ENCODE measurements around the gene MIER2.
"Not testable (repeated sequence)": the region's sequence is repeated elsewhere in the genome, so short reads cannot be mapped to it uniquely, and the experiment has no call there.

Gene MIER2, protein sequence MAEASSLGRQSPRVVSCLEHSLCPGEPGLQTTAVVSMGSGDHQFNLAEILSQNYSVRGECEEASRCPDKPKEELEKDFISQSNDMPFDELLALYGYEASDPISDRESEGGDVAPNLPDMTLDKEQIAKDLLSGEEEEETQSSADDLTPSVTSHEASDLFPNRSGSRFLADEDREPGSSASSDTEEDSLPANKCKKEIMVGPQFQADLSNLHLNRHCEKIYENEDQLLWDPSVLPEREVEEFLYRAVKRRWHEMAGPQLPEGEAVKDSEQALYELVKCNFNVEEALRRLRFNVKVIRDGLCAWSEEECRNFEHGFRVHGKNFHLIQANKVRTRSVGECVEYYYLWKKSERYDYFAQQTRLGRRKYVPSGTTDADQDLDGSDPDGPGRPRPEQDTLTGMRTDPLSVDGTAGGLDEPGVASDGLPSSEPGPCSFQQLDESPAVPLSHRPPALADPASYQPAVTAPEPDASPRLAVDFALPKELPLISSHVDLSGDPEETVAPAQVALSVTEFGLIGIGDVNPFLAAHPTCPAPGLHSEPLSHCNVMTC

DNA sequence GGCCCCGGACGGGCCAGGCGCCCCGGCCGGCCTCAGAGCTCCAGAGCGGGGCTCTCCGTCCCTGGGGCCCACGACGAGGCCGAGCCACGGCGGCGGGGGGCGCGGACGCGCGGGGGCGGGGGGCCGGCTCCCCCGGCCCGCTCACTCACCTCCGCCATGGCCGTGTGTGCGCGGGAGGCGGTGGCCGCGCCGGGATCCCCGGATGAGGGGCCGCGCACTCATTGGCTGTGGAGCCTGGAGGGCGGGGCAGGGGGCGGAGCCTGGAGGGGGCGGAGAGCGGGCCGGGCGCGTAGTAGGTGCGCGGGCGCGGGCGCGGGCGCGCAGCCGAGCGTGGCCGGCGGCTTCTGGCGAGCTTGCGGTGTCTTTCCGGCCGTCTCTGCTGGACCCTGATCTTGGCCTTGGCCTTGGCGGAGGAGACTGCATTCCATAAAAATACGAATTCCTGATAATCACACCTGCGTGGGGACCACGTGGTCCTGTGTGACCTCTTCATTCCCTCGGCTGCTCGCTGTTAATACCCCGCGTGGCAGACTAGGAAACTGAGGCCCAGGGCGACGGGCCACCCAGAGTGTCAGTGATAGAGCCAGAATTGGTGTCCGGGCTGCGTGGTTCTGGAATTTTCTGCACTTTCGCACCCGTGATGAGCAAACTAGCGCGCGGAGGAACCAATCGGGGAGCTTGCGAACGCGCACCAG is at the start of gene MIER2:
MIER2 (minus strand) TSS at position 172 of the 695 bp plus-strand sequence; CDS start at position 158, 14 bp downstream.
- DNase-seq (ENCODE audit: low read depth in 2 of 3, low spot score in 1 of 3), result peak; percentile 78 to 92 (median 84)

DNA sequence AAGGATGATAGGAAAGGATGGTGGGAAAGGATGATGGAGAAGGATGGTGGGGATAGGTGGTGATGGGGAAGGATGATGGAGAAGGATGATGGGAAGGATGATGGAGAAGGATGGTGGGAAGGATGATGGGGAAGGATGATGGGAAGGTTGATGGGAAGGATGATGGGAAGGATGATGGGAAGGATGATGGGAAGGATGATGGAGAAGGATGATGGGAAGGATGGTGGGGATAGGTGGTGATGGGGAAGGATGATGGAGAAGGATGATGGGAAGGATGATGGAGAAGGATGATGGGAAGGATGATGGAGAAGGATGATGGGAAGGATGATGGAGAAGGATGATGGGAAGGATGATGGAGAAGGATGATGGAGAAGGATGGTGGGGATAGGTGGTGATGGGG is 49.0 kb upstream of the MIER2 start:
- not testable (repeated sequence) for DNase-seq (ENCODE audit: low read depth in 2 of 3, low spot score in 1 of 3)

DNA sequence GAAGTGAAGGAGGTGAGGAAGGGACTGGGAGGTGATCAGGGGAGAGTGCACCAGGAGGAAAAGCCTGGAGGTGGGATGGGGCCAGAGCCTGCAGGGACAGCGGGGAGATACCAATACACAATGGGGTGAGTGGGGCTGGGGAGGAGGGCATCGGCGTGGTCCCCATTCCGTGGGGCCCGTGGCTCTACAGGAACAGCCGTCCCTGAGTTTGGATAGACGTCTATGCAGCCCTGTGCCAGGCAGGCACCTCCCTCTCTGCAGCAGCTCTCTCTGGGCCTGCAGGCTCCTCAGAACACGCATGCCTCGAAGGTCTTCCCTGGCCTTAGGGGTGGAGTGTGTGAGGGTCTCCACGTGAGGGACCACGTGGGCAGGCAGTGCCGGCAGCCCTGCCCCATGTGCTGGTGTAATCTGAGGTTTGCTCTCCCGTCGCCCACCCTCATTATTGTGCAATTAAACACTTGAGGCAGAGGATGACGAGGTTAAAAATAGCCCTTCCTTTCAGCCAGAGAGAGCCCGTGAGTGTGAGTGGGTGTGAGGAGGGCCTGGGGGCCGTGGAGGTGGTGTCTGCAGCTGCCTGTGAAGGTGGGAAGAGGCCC is 47.9 kb upstream of the MIER2 start:
- DNase-seq (ENCODE audit: low read depth in 2 of 3, low spot score in 1 of 3), result no peak

DNA sequence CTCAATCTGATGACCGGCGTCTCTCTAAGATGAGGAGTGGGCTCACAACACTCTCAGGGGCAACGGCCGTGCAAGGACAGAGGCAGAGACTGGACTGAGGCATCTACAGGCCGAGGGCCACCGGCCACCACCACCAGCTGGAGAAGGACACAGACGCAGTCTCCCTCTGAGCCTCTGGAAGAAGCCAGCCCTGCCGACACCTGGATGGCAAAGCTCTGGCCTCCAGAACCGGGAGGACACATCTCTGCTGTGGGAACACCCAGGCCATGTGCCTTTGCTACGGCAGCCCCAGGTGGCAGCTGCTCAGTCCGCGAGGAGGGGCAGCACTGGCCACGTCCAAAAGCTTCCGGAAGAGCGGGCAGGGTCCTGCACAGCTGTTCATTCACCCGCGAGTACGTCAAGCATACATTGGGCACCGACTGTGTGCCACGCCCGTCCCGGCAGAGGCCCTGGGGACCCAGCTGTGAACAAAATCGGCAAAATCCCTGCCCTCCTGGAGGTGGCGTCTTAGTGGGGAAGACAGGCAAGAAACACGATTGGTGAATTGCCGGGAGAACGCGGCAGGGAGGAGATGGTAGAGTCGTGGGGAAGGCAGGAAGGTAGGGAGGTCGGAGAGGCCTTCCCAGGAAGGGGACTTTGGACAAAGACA is 47.3 kb upstream of the MIER2 start:
- DNase-seq (ENCODE audit: low read depth in 2 of 3, low spot score in 1 of 3), result no peak

DNA sequence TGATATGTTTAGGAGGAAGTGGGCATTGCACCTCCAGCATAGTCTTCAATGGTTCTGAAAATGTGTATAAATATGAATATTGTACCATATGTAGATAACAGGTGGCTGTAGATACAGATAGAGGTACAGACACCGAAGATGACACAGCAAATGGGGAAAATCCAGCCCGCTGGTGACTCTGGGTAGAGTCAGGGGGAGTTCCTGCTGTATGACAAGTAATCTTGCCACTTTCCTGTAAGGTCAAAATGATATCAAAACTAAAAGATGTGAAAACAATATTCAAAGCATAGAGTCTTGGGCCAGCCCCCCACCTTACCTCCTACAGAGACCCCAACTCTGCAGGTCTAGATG is 46.6 kb upstream of the MIER2 start:
- no peak for DNase-seq (ENCODE audit: low read depth in 2 of 3, low spot score in 1 of 3)

DNA sequence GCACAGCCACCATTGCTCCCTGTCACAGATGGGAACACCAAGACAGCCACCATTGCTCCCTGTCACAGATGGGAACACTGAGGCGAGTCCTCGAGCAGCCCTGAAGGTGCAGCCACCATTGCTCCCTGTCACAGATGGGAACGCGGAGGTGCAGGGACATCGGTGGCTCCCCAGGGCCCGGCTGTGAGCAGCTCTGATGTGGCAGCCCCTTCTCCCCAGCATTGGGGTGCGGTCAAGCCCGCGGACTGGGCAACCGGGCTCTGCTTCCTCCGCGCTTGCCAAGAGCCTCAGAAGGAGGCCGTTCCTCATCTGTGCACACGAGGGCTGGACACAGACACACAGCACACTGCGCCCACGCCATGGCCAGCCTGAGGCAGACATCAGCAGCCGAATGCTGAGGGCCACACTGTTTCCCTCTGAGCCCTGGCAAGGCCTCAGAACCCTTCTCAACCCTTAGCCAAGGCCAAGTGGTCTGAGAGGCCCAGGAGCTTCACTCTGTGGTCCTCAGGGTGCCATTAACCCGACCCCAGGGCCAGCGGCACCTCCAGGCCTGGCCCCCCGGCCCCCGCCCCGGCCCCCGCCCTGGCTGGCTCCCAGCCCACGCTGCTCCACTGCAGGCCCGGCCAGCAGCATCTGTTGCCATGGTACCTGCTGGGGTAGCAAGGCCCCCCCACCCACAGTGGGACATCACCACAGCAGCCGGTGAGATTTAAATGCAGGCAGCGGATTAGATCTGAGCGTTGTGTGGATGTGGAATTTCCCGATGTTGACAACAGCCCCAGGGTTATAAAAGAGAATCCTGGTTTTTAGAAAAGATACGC is 46.0 kb upstream of the MIER2 start:
- no peak for DNase-seq (ENCODE audit: low read depth in 2 of 3, low spot score in 1 of 3)

DNA sequence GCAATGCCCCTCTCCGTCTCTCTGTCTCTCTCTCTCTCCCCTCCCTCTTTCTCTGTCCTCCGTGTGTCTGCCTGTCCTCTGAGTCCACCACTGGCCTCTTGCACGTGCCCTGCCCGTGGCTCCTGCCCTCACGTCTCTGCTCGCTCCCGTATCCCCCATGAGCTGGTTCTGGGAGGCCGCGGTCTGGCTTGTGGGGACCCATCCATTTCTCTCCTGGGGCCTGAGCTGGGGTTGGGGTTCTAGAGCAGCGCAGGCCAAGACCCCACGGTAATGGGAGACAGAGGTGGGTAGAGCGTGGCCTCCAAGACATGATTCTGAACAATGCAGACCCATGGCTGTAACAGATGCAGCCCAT is 45.3 kb upstream of the MIER2 start:
- DNase-seq (ENCODE audit: low read depth in 2 of 3, low spot score in 1 of 3), result no peak

DNA sequence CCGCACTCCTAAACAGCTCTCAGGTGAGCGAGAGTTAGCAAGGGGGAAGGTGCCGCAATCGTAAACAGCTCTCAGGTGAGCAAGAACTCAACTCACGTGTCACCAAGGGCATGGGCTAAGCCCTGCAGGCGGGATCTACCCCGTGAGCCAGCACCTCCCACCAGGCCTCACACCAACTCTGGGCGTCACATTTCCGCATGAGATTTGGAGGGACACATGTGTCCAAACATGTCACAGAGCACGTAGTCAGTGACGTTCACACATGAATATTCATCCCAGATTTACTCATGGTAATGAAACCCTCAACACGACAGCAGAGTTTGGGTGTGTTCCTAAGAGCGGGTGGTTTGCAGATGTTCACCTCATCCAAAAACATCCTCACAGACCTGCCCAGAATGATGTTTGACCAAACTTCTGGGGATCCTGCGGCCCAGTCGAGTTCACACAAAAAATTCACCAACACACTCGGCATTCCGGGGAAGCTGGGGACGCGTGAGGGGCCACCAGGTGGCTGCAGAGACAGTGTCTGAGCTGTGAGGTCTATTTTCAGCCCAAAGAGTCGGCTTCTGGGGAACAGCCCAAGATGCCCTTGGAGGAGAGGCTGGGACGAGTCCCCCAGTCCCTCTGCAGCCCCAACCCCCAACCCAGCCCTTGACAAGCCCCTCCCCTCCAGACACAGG is 44.8 kb upstream of the MIER2 start:
- DNase-seq (ENCODE audit: low read depth in 2 of 3, low spot score in 1 of 3), result no peak

DNA sequence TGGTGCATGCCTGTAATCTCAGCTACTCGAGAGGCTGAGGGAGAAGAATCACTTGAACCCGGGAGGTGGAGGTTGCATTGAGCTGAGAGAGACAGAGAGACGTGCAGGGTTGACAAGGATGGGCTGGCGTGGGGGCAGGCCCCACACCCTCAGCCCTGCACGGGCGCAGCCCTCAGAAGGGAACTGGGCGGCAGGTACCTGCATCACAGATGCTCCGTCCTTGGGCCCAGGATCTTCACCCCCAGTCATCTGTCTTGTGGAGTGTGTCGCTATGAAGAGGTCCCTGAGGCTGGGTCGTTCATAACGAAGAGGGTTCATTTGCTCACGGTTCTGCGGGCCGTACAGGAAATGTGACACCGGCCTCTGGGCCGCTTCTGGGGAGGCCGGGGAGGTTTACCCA is 44.1 kb upstream of the MIER2 start:
- no peak for DNase-seq (ENCODE audit: low read depth in 2 of 3, low spot score in 1 of 3)

DNA sequence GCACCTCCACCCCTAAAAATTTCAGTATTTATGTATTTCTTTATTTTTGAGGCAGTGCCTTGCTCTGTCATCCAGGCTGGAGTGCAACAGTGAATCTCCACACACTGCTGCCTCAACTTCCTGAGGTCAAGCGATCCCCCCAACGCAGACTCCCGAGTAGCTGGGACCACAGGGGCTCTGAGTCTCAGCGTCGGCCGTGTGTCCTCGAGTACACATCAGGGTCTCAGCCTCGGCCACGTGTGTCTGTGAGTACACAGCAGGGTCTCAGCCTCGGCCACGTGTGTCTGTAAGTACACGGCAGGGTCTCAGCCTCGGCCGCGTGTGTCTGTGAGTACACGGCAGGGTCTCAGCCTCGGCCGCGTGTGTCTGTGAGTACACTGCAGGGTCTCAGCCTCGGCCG is 43.2 kb upstream of the MIER2 start:
- DNase-seq (ENCODE audit: low read depth in 2 of 3, low spot score in 1 of 3), result no peak

DNA sequence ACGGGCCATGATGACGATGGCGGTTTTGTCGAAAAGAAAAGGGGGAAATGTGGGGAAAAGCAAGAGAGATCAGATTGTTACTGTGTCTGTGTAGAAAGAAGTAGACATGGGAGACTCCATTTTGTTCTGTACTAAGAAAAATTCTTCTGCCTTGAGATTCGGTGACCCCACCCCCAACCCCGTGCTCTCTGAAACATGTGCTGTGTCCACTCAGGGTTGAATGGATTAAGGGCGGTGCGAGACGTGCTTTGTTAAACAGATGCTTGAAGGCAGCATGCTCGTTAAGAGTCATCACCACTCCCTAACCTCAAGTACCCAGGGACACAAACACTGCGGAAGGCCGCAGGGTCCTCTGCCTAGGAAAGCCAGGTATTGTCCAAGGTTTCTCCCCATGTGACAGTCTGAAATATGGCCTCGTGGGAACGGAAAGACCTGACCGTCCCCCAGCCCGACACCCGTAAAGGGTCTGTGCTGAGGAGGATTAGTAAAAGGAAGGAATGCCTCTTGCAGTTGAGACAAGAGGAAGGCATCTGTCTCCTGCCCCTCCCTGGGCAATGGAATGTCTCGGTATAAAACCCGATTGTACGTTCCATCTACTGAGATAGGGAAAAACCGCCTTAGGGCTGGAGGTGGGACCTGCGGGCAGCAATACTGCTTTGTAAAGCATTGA is 42.2 kb upstream of the MIER2 start:
- DNase-seq (ENCODE audit: low read depth in 2 of 3, low spot score in 1 of 3), result not testable (repeated sequence)

DNA sequence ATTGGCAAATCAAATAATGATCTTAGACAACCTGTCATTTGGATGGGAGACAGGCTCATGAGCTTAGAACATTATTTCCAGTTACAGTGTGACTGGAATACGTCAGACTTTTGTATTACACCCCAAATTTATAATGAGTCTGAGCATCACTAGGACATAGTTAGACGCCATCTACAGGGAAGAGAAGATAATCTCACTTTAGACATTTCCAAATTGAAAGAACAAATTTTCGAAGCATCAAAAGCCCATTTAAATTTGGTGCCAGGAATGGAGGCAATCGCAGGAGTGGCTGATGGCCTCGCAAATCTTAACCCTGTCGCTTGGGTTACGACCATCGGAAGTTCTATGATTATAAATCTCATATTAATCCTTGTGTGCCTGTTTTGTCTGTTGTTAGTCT is 41.6 kb upstream of the MIER2 start:
- not testable (repeated sequence) for DNase-seq (ENCODE audit: low read depth in 2 of 3, low spot score in 1 of 3)

DNA sequence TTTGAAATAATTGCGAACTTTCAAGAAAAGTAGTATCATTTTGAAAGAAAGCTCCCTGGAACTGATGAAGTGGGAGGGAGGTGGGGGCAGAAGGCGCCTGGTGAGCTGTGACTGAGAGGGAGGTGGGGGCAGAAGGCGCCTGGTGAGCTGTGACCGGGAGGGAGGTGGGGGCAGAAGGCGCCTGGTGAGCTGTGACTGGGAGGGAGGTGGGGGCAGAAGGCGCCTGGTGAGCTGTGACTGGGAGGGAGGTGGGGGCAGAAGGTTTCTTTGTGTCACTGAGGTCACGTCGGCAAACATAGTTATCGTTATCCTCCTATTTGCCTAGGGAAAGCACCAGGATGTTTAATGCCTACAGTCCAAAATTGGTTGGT is 40.2 kb upstream of the MIER2 start:
- DNase-seq (ENCODE audit: low read depth in 2 of 3, low spot score in 1 of 3), result no peak

DNA sequence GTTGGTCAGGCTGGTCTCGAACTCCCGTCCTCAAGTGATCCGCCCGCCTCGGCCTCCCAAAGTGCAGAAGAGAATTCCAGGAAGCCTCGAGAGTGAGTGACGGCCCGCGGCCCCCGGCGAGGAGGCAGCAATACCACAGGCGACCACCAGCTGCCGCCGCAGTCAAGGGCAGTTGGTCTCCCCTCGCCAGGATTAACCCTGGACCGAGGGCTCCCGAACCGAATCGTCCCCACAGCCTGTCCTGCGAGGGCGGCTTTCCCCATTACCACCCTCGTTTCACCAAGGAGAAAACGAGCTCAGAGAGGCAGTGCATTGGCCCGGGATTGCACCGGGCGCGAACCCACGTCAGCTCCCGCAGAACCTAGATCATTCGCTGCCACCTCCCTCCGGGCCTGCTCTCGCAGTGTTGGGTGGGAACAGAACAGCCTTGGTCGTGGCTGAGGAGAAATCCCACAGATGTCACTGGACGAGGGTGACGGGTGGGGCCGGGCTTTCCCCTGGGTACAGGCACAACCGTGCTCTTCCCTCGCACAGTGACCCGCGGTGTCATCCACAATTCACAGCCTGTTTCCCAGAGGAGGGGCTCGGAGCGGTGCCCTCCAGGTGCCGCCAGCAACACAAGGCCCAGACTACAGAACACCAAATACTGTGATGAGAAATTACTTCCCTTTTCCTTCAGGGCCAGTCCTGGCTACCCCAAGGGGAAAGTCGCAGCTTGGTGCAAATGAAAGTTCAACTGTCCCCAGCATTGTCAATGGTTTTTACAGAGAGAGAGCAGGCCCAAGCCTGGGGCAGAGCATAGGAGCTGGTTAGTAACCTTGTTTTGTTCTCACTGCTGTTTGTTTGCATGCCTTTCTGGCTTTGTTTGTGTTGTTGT is 39.6 kb upstream of the MIER2 start:
- no peak for DNase-seq (ENCODE audit: low read depth in 2 of 3, low spot score in 1 of 3)

DNA sequence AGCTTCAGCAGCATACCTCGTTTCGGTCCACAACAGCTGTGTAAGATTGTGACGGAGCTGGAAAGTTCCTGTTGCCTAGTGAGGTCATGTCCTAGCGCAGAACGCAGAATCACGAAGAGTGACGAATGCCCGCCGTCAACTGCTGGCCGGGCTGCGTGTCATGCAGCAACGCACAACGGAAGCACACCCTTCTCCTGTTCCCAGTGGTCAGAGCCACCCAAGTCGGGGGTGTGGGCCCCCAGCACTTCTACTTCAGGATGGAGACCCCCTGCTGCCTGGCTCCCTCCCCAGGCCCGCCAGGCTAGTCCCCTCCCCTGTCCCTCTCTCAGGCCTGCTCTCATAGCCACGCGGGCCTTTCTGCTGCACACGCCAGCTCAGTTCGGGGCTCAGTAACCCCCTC is 38.4 kb upstream of the MIER2 start:
- DNase-seq (ENCODE audit: low read depth in 2 of 3, low spot score in 1 of 3), result no peak

DNA sequence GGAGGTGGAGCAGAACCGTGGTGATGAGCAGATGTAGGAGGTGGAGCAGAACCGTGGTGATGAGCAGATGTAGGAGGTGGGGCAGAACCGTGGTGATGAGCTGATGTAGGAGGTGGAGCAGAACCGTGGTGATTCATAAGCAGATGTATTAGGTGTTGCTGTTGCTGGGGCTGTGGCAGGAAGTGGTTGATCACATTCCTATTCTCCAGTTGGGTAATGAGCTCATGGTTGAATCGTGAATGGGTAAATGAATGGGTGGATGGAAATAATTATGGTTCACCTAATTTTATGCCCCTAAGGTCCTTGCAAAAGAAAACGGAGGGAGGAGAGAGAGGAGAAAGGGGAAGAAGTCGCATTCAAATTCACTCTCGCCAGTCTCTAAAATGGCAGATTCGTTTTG is 38.0 kb upstream of the MIER2 start:
- DNase-seq (ENCODE audit: low read depth in 2 of 3, low spot score in 1 of 3), result peak; percentile 34 to 40 (median 36)

DNA sequence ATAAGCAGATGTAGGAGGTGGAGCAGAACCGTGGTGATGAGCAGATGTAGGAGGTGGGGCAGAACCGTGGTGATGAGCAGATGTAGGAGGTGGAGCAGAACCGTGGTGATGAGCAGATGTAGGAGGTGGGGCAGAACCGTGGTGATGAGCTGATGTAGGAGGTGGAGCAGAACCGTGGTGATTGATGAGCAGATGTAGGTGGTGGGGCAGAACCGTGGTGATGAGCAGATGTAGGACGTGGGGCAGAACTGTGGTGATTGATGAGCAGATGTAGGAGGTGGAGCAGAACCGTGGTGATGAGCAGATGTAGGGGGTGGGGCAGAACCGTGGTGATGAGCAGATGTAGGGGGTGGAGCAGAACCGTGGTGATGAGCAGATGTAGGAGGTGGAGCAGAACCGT is 37.3 kb upstream of the MIER2 start:
- peak in 2 of 3 donors; percentile 13 to 21 for DNase-seq (ENCODE audit: low read depth in 2 of 3, low spot score in 1 of 3)

DNA sequence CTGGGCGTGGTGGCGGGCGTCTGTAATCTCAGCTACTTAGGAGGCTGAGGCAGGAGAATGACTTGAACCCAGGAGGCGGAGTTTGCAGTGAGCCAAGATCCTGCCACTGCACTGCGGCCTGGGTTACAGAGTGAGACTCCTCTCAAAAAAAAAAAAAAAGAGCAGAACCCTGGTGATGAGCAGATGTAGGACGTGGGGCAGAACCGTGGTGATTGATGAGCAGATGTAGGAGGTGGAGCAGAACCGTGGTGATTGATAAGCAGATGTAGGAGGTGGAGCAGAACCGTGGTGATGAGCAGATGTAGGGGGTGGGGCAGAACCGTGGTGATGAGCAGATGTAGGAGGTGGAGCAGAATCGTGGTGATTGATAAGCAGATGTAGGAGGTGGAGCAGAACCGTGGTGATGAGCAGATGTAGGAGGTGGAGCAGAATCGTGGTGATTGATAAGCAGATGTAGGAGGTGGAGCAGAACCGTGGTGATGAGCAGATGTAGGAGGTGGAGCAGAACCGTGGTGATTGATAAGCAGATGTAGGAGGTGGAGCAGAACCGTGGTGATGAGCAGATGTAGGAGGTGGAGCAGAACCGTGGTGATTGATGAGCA is 36.1 kb upstream of the MIER2 start:
- DNase-seq (ENCODE audit: low read depth in 2 of 3, low spot score in 1 of 3), result not testable (repeated sequence)

Data from stimulated activated CD4-positive, alpha-beta T cell treated with anti-CD3 and anti-CD28 coated beads, Interleukin-12 subunit alpha, Interleukin-12 subunit beta, amount 100 ng/mL, for 48 hours (primary cell).